ENCODE data around the gene MRPL23.

The MRPL23 gene

GRCh38 chr11:1921574-1922141 lies 25.5 kb upstream of the MRPL23 start:
- no peak for DNase-seq (ENCODE audit: low read depth in 2 of 2)

DNA sequence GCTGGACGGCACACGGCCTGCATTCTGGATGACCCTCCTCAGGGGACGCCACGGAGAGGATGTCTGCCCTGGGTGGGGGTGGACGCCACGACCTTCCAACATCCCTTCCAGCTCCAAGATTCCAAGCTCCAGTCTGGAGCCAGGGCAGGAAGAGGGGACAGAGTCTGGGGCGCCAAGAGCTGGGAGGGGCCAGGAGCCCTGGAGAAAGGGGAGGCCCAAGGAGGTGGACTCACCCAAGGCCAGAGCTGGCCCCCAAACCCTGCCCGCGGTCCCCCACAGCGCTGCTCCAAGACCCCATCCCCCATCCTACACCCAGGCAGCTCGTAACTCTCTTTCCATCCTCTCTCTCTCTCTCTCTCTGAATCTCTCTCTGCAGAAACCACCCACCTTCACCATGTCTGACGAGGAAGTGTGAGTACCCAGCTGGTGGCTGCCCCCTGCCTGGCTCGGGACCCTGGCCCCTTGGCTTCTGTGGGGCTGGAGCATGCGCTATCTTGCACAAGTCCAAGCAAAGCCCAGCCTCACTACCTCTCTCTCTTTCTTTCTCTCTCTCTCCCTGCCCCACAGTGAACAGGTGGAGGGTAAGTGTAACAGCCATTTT lies 24.6 kb upstream of the MRPL23 start:
- DNase-seq (ENCODE audit: low read depth in 2 of 2): no peak

DNA sequence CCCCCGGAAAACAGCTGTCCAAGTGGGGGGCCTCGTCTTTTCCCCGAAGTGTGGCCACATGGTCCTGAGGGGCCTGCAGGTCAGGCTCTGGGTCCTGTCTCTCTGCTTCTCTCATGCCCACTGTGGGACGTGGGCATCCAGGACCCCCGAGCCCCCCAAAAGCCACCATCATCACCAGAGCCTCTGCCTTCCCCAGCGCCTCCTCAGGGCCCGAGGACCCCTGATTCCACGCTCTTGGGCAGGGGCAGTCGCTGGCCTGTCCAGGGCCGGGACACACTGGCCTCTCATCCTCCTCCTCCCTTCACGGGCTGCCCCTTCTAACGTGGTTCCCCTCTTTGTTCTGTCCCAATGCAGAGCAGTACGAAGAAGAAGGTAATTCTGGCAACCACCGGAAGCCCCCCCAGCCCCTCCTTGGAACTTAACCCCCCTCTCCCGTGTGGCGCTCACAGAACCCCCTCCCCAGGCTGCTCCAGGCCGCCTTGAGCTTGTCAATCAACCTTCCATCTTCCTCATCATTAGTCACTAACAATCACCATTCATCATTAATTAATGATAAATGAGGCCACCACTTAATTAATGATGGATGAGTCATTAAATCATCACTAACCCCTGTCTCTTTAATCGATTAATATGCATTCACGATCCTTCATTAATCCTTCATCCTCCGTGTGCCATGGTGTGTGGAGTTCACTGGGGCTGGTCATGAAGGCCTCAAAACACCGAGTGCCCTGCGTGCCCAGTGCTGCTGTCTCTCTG lies 23.8 kb upstream of the MRPL23 start:
- no peak for DNase-seq (ENCODE audit: low read depth in 2 of 2)

GRCh38 chr11:1924181-1924580 lies 23.0 kb upstream of the MRPL23 start:
- no peak for DNase-seq (ENCODE audit: low read depth in 2 of 2)

- DNase-seq (ENCODE audit: low read depth in 2 of 2): no peak
These were observed 22.3 kb upstream of the MRPL23 start for GRCh38 chr11:1924646-1925372.

DNA sequence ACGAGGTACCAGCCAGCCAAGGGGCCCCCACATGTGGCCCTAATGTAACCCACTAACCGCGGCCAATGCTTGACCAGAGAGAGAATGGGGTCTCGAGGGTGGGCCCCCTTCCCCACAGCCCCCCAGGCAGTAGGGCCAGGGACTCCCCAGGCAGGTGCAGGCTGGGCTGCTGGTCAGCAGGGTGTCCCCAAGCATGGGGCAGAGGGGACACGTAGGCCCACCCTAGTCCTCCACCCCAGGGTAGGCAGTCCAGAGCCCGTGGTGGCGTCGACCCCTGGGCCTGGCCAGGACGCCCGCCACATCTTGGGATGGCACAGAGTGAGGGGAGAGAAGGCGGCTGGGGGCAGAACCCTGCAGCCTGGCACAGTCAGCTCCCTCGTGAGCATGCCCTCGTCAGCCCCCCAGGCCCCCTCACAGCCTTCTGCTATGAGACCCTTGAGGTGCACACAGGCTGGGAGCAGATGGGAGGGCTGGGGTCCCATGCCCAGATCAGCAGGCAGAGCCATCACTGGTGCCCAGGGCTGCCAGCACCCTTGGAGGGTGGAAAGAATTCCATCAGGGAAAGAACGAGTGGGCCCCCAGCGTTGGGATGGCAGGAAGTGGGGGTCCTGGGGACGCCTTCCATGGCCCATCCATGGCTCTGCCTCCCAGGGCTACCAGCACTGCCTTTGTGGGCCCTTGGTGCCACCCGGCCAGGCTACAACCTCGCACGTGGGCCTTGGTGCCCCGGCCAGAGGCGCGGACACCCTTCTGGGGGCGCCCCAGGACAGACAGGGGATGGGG lies 21.6 kb upstream of the MRPL23 start:
- no peak for DNase-seq (ENCODE audit: low read depth in 2 of 2)

- no peak for DNase-seq (ENCODE audit: low read depth in 2 of 2)
These were observed 20.7 kb upstream of the MRPL23 start for GRCh38 chr11:1926156-1927025.

GRCh38 chr11:1927026-1927847 lies 19.9 kb upstream of the MRPL23 start:
- DNase-seq (ENCODE audit: low read depth in 2 of 2): no peak

- DNase-seq (ENCODE audit: low read depth in 2 of 2): no peak
These were observed 19.2 kb upstream of the MRPL23 start for GRCh38 chr11:1927848-1928469.

GRCh38 chr11:1928470-1928890 lies 18.7 kb upstream of the MRPL23 start:
- no peak for DNase-seq (ENCODE audit: low read depth in 2 of 2)

- DNase-seq (ENCODE audit: low read depth in 2 of 2): no peak
These were observed 18.1 kb upstream of the MRPL23 start for GRCh38 chr11:1928891-1929541.

- no peak for DNase-seq (ENCODE audit: low read depth in 2 of 2)
These were observed 17.3 kb upstream of the MRPL23 start for GRCh38 chr11:1929621-1930461.

GRCh38 chr11:1930462-1930830 lies 16.7 kb upstream of the MRPL23 start:
- DNase-seq (ENCODE audit: low read depth in 2 of 2): no peak

GRCh38 chr11:1931341-1932104 lies 15.6 kb upstream of the MRPL23 start:
- no peak for DNase-seq (ENCODE audit: low read depth in 2 of 2)

- DNase-seq (ENCODE audit: low read depth in 2 of 2): no peak
These were observed 15.0 kb upstream of the MRPL23 start for GRCh38 chr11:1932105-1932480.

- DNase-seq (ENCODE audit: low read depth in 2 of 2): no peak
These were observed 14.5 kb upstream of the MRPL23 start for GRCh38 chr11:1932681-1933080.
